Activated CD4-positive, alpha-beta memory T cell treated with anti-CD3 and anti-CD28 coated beads for 36 hours (primary cell): Measurements from ENCODE around the gene PUM2. TPM values are rescaled to one million over a fixed set of nuclear protein-coding genes. Genes with fewer than 3 reads are reported as not detected.

Experiments used
- CTCF ChIA-PET: fragments of 350-600 bp; sonication (Branson Sonifier 250); formaldehyde crosslinking; loops from one replicate; lab custom pipeline; 2021; ENCODE audit warnings: antibody characterized with exemption, inconsistent platforms; lab: Charles Lee
- POLR2A ChIA-PET: fragments of 350-600 bp; sonication (Branson Sonifier 250); formaldehyde crosslinking; loops from one replicate; lab custom pipeline; 2021; ENCODE audit warnings: antibody characterized with exemption; lab: Charles Lee
- DNase-seq: peaks from one replicate; pipeline ENCODE4 v3.0.0-alpha.2; 2020
- H3K27ac Mint-ChIP-seq: one replicate; pipeline ENCODE4 v1.8.0; 2021; ENCODE audit warnings: mixed read lengths
- H3K27me3 Mint-ChIP-seq: one replicate; pipeline ENCODE4 v1.8.0; 2021; ENCODE audit warnings: mixed read lengths
- H3K36me3 Mint-ChIP-seq: one replicate; pipeline ENCODE4 v1.8.0; 2021; ENCODE audit warnings: mixed read lengths
- H3K4me1 Mint-ChIP-seq: one replicate; pipeline ENCODE4 v1.8.0; 2021; ENCODE audit warnings: low read depth, mixed read lengths
- H3K4me3 Mint-ChIP-seq: one replicate; pipeline ENCODE4 v1.8.0; 2021; ENCODE audit warnings: mild to moderate bottlenecking, mixed read lengths
- H3K9me3 Mint-ChIP-seq: one replicate; pipeline ENCODE4 v1.8.0; 2021; ENCODE audit warnings: mixed read lengths
- intact Hi-C: fragments of 100-400 bp; cut with micrococcal nuclease; formaldehyde crosslinking; loops from one replicate; pipeline ENCODE4 v1.15.1; 2023
- total RNA-seq, 2 experiments: library from RNA; stranded (reverse); gene quantifications; one replicate each; pipeline ENCODE4 v1.2.3, GENCODE V29; 2021

The PUM2 gene
- total RNA-seq, 2 experiments from 2014 or later: 122 TPM

GRCh38 chr2:20334605-20335203, 15.9 kb downstream of the PUM2 start:
- Mint-ChIP-seq H3K4me3 (no peak overlapping the region), H3K4me1 (peaks cover 82% of the 10 kb centered on the region), H3K36me3 (peaks cover 32% of the 10 kb centered on the region), H3K27ac (peak overlapping the region; percentile 3), H3K27me3 (no peaks in the 10 kb centered on the region), H3K9me3 (peaks cover 13% of the 10 kb centered on the region)
- no peak for DNase-seq
- intact Hi-C loops: no loop called here
- ChIA-PET POLR2A (interaction anchor here (0.5 to 0.9 kb wide), 2 partner anchors 15 to 361 kb away, joined by 3 to 4 read pairs; no protein-coding TSS in a partner anchor), CTCF (interaction anchor here (7.3 kb wide), 1 partner anchor 9 kb away, joined by 66 read pairs; no protein-coding TSS in a partner anchor)

DNA sequence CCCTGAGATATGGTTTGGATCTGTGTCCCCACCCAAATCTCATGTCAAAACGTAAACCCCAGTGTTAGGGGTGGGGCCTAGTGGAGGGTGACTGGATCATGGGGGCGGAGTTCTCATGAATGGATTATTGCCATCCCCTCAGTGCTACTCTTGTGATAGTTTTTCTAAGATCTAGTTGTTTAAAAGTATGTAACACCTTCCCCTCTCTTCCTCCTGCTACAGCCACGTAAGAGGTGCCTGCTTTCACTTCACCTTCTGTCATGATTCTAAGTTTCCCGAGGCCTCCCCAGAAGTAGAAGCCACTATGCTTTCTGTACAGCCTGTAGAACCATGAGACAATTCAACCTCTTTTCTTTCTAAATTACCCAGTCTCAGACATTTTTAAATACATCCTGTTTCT, 16.9 kb downstream of the PUM2 start:
- H3K36me3 Mint-ChIP-seq: peaks cover 32% of the 10 kb centered on the region
- H3K4me3 Mint-ChIP-seq: no peak overlapping the region
- POLR2A ChIA-PET: no interaction called here
- peaks cover 81% of the 10 kb centered on the region for H3K4me1 Mint-ChIP-seq
- no peaks in the 10 kb centered on the region for H3K27me3 Mint-ChIP-seq
- H3K9me3 Mint-ChIP-seq: peaks cover 13% of the 10 kb centered on the region
- peak overlapping the region; percentile 16 for H3K27ac Mint-ChIP-seq
- no peak for DNase-seq
- intact Hi-C loops: no loop called here
- CTCF ChIA-PET: interaction anchor here (7.3 kb wide), 1 partner anchor 8 kb away, joined by 66 read pairs; no protein-coding TSS in a partner anchor

DNA sequence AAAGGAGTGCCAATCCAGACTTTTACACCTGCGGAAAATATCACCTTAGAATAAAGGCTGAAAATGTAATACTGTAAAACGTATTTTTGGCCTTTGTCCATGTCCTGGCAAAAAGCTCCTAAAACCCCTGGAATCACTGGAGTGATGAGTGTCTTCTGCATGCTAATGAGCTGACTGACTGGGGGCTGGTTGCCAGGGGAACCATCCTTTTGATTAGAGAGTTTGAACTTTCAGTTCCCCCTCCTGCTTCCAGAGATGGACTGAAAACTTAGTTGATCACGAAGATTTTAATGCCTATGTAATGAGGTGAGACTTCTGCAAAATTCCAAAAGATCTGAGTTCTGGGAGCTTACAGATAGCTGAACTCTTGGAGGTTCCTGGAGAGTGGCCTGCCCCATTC, 20.5 kb downstream of the PUM2 start:
- POLR2A ChIA-PET: no interaction called here
- no peak overlapping the region for H3K4me3 Mint-ChIP-seq
- peaks cover 39% of the 10 kb centered on the region for H3K36me3 Mint-ChIP-seq
- peaks cover 80% of the 10 kb centered on the region for H3K4me1 Mint-ChIP-seq
- peaks cover 13% of the 10 kb centered on the region for H3K9me3 Mint-ChIP-seq
- intact Hi-C loops: no loop called here
- H3K27me3 Mint-ChIP-seq: no peaks in the 10 kb centered on the region
- CTCF ChIA-PET: interaction anchor here (1.6 kb wide), 1 partner anchor 11 kb away, joined by 4 read pairs; no protein-coding TSS in a partner anchor
- DNase-seq: no peak
- H3K27ac Mint-ChIP-seq: no peak overlapping the region

DNA sequence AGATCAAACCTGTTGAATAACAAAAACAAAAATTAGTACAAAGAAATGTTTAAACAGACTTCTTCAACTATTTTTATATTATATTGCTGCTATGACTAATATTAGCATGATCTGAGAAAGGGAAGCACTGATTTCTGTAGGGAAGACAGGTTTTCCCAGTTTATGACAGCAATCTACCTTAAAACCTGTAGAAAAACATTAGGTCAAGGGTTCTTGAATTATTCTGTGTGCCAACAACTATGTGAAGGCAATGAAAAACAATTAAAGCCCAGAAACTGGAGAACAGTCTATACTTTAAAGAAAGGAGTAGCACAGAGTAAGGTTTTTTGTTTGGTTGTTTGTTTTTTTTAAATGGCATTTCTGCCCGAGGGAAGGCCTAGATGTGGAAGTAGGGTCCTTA, 23.3 kb downstream of the PUM2 start:
- intact Hi-C loops: loop anchor here (2.0 kb wide), 1 partner anchor 21 kb away; no protein-coding TSS in a partner anchor
- Mint-ChIP-seq H3K36me3 (peaks cover 44% of the 10 kb centered on the region), H3K27me3 (no peaks in the 10 kb centered on the region), H3K4me3 (no peak overlapping the region), H3K27ac (peak overlapping the region; percentile 42), H3K4me1 (peaks cover 75% of the 10 kb centered on the region), H3K9me3 (peaks cover 13% of the 10 kb centered on the region)
- ChIA-PET CTCF (interaction anchor here (0.6 to 4.4 kb wide), 26 partner anchors 10 to 315 kb away, joined by 3 to 66 read pairs (median 6); partner anchors contain the start of gene SDC1), POLR2A (interaction anchor here (1.0 kb wide), 1 partner anchor 21 kb away, joined by 4 read pairs; no protein-coding TSS in a partner anchor)
- DNase-seq: no peak

DNA sequence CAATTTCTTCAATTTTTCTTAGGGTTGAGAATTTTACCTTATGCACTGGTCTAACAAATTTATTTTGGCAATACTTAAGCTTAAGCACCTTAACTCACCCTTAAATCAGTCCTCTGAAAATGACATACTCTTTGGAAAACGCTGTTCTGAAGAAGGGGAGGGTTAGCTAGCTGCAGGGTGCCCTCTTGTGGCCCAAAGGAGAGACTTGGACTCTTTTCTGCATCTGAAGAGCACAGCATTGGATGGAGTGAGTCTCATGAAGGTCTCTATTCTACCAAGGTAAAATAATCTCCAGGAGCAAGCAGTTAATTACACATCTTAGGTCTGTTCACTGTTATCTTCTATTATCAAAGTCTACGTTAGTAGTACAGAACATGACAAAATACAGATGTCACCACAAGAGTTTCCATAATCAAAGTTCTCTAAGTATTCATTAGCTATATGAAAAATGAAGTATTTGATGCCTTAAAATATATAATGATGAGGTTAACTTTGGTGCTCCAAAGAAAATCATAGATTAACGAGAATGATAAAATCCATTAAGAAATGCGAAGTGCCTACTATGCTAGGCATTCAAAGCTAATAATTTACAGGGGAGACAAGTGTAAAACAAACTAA, 24.4 kb downstream of the PUM2 start:
- H3K36me3 Mint-ChIP-seq: peaks cover 39% of the 10 kb centered on the region
- peak overlapping the region; percentile 32 for H3K27ac Mint-ChIP-seq
- peak; percentile 66 for DNase-seq
- intact Hi-C loops: loop anchor here (2.0 kb wide), 1 partner anchor 23 kb away; no protein-coding TSS in a partner anchor
- H3K9me3 Mint-ChIP-seq: peaks cover 8% of the 10 kb centered on the region
- H3K27me3 Mint-ChIP-seq: no peaks in the 10 kb centered on the region
- ChIA-PET POLR2A (interaction anchor here (1.1 to 1.6 kb wide), 2 partner anchors 24 to 96 kb away, joined by 4 read pairs; no protein-coding TSS in a partner anchor), CTCF (interaction anchor here (0.7 to 4.4 kb wide), 38 partner anchors 10 to 323 kb away, joined by 3 to 66 read pairs (median 6); partner anchors contain the start of genes RHOB and SDC1)
- peaks cover 71% of the 10 kb centered on the region for H3K4me1 Mint-ChIP-seq
- H3K4me3 Mint-ChIP-seq: no peak overlapping the region

GRCh38 chr2:20322527-20323300, 27.9 kb downstream of the PUM2 start:
- peak overlapping the region; percentile 28 for H3K27ac Mint-ChIP-seq

DNA sequence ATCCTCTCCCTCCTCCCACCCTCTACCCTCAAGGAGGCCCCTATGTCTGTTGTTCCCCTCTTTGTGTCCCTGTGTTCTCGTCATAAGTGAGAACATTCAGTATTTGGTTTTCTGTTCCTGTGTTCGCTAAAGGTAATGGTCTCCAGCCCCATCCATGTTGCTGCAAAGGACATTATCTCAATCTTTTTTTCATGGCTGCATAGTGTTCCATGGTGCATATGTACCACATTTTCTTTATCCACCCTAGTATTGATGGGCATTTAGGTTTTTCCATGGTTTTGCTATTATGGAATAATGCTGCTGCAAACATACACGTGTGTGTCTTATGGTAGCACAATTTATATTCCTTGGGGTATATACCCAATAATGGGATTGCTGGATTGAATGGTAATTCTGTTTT, 33.0 kb downstream of the PUM2 start:
- H3K27ac Mint-ChIP-seq: no peak overlapping the region
- DNase-seq: no peak
- H3K27me3 Mint-ChIP-seq: no peaks in the 10 kb centered on the region
- CTCF ChIA-PET: interaction anchor here (0.9 to 5.3 kb wide), 2 partner anchors 9 to 27 kb away, joined by 3 to 38 read pairs; no protein-coding TSS in a partner anchor
- H3K9me3 Mint-ChIP-seq: no peaks in the 10 kb centered on the region
- POLR2A ChIA-PET: no interaction called here
- H3K4me1 Mint-ChIP-seq: peaks cover 45% of the 10 kb centered on the region
- H3K4me3 Mint-ChIP-seq: no peak overlapping the region
- peaks cover 53% of the 10 kb centered on the region for H3K36me3 Mint-ChIP-seq
- intact Hi-C loops: no loop called here

More at GRCh38 chr2:20322527-20323300, 27.9 kb downstream of the PUM2 start:
- H3K4me3 Mint-ChIP-seq: no peak overlapping the region
- intact Hi-C loops: no loop called here
- ChIA-PET POLR2A (no interaction called here), CTCF (interaction anchor here (1.5 kb wide), 1 partner anchor 320 kb away, joined by 4 read pairs; no protein-coding TSS in a partner anchor)
- peaks cover 60% of the 10 kb centered on the region for H3K4me1 Mint-ChIP-seq
- DNase-seq: no peak
- H3K9me3 Mint-ChIP-seq: no peaks in the 10 kb centered on the region
- no peaks in the 10 kb centered on the region for H3K27me3 Mint-ChIP-seq
- H3K36me3 Mint-ChIP-seq: peaks cover 47% of the 10 kb centered on the region

DNA sequence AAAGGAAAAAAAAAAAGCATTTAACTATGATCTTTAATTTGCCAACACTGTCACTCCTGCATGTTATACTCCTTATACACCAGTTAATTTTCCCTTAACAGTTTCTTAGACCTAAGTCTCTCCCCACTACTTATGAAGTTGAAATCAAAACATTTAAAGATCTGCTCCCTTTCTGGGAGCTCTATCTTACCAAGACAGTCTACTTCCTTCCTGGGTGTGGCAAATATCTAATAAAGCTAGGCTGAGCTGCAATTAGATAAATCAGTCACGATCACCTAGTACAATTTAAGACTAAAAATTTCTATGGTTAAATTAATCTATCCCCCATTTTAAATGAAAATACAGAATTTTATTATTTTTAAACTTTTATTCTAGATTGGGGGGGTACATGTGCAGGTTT, 33.4 kb downstream of the PUM2 start:
- DNase-seq: no peak
- no peak overlapping the region for H3K4me3 Mint-ChIP-seq
- intact Hi-C loops: no loop called here
- H3K27me3 Mint-ChIP-seq: no peaks in the 10 kb centered on the region
- CTCF ChIA-PET: interaction anchor here (5.3 kb wide), 1 partner anchor 9 kb away, joined by 38 read pairs; no protein-coding TSS in a partner anchor
- H3K4me1 Mint-ChIP-seq: peaks cover 44% of the 10 kb centered on the region
- H3K27ac Mint-ChIP-seq: no peak overlapping the region
- peaks cover 52% of the 10 kb centered on the region for H3K36me3 Mint-ChIP-seq
- POLR2A ChIA-PET: no interaction called here
- no peaks in the 10 kb centered on the region for H3K9me3 Mint-ChIP-seq

- ChIA-PET POLR2A (no interaction called here), CTCF (interaction anchor here (0.6 to 5.3 kb wide), 3 partner anchors 12 to 346 kb away, joined by 3 to 38 read pairs (median 4); no protein-coding TSS in a partner anchor)
- Mint-ChIP-seq H3K27ac (peak overlapping the region; percentile 60), H3K4me1 (peaks cover 32% of the 10 kb centered on the region), H3K4me3 (no peak overlapping the region), H3K36me3 (peaks cover 45% of the 10 kb centered on the region), H3K9me3 (no peaks in the 10 kb centered on the region), H3K27me3 (no peaks in the 10 kb centered on the region)
- intact Hi-C loops: no loop called here
- DNase-seq: no peak
Observed at GRCh38 chr2:20314562-20315501, 35.8 kb downstream of the PUM2 start.

DNA sequence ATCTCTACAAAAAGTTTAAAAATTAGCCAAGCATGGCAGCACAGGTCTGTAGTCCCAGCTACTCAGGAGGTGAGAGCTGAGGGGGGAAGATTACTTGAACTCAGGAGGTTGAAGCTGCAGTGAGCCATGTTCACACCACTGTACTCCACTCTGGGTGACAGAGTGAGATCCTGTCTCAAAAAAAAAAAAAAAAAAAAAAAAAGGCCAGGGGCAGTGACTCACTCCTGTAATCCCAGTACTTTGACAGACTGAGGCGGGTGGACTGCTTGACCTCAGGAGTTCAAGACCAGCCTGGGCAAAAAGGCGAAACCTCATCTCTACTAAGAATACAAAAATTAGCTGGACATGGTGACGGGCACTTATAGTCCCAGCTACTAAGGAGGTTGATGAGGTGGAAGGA, 37.0 kb downstream of the PUM2 start:
- ChIA-PET POLR2A (no interaction called here), CTCF (no interaction called here)
- Mint-ChIP-seq H3K4me3 (no peak overlapping the region), H3K36me3 (peaks cover 39% of the 10 kb centered on the region), H3K9me3 (no peaks in the 10 kb centered on the region), H3K27ac (no peak overlapping the region), H3K4me1 (peaks cover 22% of the 10 kb centered on the region), H3K27me3 (no peaks in the 10 kb centered on the region)
- DNase-seq: no peak
- intact Hi-C loops: no loop called here

DNA sequence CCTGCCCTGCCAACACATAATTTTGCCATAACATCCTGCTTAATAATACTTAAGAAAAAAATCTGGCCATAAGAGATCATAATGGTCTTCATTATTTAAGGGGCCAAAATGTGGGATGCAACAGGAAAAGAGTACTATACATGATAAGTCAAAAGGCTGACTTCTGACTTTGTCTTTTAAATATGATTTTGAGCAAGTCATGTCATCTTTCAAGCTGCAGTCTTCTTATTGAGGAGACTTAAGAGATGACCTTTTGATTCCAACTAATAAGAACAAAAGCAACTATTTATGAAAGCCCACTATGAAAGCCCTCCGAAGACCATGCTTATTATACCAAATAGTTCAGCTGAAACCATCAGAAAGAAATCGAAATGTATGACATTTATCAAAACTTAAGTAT, 41.6 kb downstream of the PUM2 start:
- CTCF ChIA-PET: interaction anchor here (0.6 to 2.4 kb wide), 3 partner anchors 17 to 77 kb away, joined by 3 to 12 read pairs (median 4); no protein-coding TSS in a partner anchor
- no peaks in the 10 kb centered on the region for H3K9me3 Mint-ChIP-seq

More for the DNA sequence above, 41.6 kb downstream of the PUM2 start:
- Mint-ChIP-seq H3K4me3 (no peak overlapping the region), H3K36me3 (peaks cover 38% of the 10 kb centered on the region), H3K27ac (no peak overlapping the region), H3K4me1 (peaks cover 7% of the 10 kb centered on the region), H3K27me3 (no peaks in the 10 kb centered on the region)
- no peak for DNase-seq
- intact Hi-C loops: no loop called here
- POLR2A ChIA-PET: interaction anchor here (0.7 kb wide), 1 partner anchor 46 kb away, joined by 3 read pairs; no protein-coding TSS in a partner anchor
